Measurements from ENCODE around the gene CDC42EP5.
"Not testable (repeated sequence)": the region's sequence is repeated elsewhere in the genome, so short reads cannot be mapped to it uniquely, and the experiment has no call there.

Gene CDC42EP5

DNA sequence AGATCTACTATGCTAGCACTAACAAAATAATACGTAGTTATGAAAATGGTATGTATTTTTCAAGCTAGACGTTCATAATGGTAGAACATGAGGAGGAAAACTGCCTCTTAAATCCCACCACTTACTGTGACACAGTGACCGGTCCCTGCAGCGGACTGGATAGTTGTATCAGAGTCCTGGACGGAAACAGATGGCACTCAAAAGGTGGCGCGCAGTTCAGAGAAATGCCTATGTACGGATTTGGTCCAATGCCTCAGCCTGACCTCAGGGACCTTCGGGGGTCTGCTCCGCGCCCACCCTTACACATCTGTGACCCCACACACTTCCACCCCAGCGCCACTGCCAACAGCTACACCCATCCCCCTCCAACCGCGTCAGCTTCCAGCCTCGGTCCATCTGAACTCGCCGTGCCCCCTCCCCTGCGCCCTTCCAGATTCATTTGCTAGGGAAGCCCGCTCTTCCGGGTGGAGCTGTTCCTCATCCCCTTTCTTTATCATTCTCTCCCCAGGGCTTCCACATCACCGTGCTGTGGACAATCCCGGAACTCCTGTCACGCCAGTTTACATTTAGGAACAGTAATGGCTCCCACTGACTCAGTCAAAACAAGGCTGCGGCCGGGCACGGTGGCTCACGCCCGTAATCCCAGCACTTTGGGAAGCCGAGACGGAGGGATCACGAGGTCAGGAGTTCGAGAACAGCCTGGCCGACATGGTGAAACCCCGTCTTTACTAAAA is 24.9 kb downstream of the CDC42EP5 start:
- DNase-seq (ENCODE audit: low spot score) = peak; percentile 21

DNA sequence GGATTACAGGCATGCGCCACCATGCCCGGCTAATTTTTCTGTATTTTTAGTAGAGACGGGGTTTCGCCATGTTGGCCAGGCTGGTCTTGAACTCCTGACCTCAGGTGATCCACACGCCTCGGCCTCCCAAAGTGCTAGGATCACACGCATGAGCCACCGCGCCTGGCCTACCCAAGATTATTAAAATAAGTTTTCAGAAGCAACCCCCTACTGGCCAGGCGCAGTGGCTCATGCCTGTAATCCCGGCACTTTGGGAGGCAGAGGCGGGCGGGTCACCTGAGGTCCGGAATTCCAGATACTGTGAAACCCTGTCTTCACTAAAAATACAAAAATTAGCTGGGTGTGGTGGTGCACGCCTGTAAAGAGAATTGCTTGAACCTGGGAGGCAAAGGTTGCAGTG is 26.7 kb downstream of the CDC42EP5 start:
- DNase-seq (ENCODE audit: low spot score) = not testable (repeated sequence)

DNA sequence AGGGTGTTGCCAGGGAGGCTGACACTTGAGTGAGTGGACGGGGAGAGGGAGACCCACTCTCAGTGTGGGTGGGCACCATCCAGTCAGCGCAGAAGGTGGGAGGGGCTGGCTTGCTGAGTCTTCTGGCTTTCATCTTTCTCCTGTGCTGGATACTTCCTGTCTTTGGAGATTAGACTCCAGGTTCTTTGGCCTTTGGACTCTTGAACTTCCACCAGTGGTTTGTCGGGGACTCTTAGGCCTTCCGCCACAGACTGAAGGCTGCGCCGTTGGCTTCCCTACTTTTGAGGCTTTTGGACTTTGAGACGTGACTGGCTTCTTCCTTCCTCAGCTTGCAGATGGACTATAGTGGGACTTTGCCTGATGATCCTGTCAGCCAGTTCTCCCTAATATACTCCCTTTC is 28.4 kb downstream of the CDC42EP5 start:
- no peak for DNase-seq (ENCODE audit: low spot score)

DNA sequence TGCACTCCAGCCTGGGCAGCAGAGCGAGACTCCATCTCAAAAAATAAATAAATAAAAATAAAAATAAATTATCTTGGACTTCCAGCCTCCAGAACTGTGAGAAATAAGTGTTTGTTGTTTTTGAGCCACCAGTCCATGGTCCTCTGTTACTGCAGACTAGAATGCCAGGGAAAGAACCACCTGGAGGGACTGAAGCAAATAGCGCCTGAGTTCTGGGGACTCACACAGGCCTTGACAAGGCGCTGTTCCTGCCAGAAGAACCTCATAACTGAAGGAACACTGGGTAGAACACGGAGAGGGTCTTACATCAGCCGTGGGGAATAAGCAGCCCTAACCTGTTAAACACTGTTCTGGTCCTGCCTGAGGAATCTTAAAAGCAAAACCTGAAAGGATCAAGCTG is 32.5 kb downstream of the CDC42EP5 start:
- no peak for DNase-seq (ENCODE audit: low spot score)

DNA sequence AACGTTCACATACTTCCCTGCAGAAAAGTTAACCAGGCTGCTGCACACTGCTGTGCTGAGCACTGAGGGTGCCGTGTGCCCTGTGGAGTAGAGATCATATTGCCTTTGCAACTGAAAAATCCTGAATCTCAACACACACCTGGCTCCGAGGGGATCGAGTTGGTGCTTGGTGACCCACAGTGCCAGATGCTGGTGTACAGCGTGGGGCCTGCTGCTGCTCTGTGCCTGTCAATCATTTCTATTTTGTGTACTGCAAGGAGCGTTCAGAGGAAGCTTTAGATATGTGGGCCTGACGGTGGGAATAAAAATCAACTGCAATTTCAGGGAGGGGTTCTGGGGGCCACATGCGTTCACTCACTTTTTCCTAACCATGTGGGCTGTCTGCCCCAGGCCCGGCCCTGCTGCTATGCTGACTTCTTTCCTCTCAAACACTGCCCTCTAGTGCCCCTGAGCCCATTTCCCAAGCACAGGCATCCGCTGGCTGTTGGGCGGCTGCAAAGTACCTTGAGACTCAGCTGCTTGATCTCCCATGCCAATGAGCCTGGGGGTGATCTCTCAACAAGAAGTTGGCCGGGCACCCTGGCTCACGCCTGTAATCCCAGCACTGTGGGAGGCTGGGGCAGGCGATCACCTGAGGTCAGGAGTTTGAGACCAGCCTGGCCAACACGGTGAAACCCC is 33.8 kb downstream of the CDC42EP5 start:
- DNase-seq (ENCODE audit: low spot score) = no peak

DNA sequence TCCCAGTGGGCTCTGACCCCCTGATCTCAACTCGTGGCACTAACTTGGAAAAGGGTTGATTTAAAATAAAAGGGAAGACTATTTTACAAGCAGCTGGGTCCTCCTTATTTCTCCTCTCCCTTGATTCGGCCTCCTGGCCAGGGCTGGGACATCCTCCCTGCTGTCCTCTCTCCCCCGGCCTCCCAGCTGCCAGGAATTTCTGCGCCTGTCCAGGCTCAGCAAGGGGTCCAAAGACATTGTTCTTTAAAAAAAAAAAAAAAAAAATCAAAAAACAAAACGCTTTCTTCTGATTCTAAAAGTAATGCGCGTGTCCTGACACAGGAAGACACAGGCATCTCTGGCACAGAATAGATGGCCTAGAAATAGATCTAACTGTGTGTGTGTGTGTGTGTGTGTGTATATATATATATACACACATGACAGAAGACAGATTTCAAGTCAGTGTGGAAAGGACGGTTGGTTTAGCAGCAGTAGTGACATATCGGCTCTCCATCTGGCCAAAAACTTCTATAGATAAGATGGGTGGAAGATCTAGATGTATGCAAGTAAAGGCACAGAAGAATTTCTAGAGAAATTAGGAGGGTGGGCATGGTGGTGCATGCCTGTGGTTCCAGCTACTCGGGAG is 36.4 kb downstream of the CDC42EP5 start:
- no peak for DNase-seq (ENCODE audit: low spot score)

DNA sequence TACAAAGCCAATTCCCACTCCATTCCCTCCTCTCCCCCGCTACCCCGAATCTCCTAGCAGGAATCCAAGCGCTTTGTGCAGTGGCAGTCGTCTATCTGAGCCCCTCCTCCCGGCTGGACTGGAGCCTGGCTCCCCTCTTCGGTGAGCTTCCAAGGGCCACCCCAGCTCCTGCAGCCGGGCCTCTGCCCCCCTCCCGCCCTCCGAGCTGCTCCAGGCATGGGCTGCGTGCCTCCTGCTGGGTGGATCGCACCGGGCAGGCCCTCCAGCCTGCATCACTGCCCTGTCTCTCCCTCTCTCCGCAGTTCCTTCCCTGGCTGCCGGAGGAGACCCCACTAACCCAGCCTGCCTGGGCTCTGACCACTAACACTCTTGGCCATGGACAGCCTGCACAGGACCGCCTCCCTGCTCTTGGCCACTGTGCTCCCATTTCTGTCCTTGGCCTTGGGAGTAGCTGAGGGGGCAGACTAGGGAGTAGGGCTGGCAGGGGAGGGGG is 37.0 kb downstream of the CDC42EP5 start:
- DNase-seq (ENCODE audit: low spot score) = no peak

DNA sequence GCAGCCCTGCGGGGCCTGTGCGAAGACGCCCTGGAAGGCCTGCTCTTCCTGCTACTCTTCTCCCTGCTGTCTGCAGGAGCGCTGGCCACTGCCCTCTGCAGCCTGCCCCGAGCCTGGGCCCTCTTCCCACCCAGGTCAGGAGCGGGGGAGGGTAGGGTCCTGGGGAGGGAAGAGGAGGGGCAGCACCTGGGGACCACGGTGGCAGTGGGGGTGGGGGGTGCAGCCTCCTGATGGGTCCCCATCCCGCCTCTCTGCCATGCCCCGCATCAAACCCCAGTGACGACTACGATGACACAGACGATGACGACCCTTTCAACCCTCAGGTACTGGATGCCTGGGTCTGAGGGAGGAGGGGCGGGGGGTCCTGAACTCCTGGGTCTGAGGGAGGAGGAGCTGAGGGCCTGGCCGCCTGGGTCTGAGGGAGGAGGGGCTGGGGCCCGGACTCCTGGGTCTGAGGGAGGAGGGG is 37.5 kb downstream of the CDC42EP5 start:
- DNase-seq (ENCODE audit: low spot score) = no peak

DNA sequence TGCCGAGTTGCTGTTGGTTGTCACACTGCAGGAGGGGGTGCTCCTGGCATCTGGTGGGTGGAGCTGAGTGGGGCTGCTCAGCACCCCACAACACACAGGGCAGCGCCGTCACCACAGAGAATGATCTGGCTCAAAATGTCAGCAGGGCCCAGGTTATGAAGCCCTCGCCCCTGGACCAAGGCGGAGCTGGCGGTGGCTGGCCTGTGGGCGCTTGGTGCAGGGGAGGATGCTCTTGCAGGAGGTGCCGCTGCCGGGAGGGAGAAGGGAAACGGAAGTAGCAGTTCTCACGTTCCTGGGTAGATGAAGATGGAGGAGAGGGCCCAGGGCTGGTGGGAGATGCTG is 38.3 kb downstream of the CDC42EP5 start:
- DNase-seq (ENCODE audit: low spot score) = no peak

DNA sequence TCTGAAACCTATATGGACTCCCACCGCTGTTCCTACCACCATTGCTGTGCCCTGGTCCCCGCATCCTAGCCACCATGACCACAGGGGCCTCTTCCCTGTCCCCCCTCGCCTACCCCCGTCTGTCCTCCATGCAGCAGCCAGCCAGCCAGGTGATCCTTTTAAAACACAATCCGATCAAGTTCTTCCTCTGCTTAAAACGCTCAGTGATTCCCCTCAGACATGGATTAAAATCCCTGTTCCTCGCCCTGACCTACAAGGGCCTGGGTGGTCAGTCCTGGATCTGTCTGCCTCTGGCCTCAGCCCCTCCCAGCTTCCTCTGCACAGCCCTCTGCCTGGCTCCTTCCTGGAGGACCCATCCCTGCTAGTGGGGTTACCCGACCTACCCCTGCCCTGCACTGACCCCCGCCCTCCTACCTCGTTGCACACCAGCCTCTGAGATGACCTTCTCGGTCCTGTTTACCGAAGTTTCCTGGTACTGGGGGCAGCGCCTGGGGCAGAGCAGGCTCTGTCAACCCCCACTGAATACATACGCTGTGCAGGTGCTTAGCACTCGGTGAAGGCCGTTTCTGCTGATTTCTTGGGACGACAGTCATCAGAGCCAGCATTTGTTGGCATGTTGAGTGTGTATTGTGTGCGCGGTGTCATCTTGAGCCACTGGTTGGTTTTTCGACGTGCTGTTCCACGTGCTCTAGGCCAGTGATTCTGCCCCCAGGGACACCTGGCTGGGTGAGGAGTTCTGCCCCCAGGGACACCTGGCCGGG is 38.8 kb downstream of the CDC42EP5 start:
- DNase-seq (ENCODE audit: low spot score) = no peak

DNA sequence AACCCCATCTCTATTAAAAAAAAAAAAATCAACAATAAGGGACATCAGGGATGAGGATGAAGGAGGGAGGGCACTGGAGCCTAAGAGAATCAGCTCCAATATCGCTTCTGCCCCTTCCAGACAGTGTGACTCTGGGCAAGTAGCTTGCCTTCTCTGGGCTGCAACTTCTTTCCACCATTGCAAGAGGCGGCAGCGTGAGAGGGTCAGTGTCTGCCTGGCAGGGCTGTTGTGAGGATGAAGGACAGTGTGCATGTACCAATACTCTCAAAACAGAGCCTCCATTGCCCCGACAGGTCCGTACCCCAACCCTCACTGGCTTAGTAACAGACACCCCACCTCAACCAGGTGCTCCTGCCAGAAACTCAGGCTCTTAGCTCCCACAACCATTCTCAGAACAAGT is 39.4 kb downstream of the CDC42EP5 start:
- DNase-seq (ENCODE audit: low spot score) = no peak

DNA sequence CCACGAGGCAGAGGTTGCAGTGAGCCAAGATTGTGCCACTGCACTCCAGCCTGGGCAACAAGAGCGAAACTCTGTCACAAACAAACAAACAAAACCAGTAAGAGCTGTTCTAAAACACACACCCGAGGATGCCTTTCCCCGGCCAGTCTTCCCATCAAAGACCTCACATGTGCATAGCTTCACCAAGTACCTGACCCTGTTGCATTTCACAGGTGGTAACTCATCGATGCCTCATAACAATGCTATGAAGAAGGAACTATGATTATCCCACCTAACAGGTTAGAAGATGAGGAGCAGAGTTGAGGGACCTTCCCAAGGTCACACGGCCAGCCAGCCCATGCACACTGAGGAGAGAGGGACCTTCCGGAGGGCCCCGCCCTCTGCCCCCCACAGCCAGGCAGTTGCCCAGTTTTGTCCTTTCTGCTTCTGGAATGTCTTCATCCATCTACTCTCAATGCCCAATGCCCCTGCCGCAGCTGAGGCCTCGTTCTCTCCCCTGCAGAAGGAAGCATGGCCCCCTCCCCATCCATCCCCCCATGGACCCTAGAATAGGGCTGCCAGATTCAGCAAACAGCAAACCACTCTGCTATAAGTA is 40.9 kb downstream of the CDC42EP5 start:
- no peak for DNase-seq (ENCODE audit: low spot score)

DNA sequence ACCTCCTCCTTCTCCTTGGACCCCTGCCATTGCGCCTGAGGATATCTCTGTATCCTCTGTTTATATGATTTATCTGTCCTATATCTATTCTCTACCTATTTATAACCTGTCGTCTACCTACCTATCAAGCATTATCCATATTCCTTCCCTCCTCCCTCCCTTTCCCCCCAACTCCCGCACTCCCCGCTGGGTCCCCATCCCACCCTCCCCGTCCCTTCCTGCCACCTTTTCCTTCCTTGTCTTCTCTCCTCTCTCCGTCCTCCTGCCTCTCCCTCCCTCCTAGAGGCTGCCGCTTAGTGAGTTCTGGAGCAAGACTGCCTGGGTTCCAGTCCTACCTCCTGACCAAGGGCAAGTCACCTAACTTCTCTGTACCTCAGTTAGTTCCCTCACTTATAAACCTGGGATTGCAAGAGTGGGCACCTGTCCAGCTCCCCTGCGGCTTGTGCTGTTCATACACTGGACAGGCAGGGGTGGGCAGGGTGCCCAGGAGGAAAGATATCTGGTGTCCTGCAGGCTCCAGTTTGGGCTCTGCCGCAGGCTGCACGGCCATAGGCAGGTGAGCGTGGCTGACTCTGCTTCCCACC is 41.7 kb downstream of the CDC42EP5 start:
- DNase-seq (ENCODE audit: low spot score) = no peak

DNA sequence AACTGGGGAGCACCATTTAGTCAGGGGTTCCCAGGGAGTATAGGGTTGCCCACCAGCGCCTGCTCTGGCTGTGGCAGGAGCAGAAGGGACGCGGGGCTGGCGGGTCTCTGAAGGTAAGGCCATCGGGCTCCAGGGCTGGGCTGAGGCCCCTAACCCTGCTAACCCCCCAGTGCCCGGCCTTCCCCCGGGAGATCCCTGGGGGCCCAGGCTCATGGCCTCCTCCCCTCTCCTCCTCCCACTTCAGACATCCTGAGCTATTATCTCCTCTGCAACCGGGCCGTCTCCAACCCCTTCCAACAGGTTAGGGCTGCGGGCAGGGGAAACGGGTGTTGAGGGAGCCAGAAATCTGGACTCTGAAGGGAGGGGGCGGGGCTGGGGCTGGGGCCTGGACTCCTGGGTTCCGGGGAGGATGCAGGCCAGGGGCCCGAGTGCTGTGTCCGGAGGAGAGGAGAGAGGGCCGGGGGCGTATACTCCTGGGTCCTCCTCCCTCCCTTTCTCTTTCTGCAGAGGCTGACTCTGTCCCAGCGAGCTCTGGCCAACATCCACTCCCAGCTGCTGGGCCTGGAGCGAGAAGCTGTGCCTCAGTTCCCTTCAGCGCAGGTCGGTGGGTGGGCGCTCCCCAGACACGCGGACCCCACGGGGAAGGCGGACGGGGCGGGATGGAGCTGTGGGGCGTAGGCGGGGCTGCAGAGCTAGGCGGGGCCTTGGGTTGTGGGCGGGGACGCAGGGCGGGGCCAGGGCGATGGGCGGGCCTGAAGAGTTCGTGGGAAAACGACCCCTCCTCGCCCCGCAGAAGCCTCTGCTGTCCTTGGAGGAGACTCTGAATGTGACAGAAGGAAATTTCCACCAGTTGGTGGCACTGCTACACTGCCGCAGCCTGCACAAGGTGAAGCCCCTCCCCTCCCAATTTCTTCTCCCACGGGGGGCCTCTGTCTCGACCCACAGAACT is 42.5 kb downstream of the CDC42EP5 start:
- DNase-seq (ENCODE audit: low spot score) = peak; percentile 13

DNA sequence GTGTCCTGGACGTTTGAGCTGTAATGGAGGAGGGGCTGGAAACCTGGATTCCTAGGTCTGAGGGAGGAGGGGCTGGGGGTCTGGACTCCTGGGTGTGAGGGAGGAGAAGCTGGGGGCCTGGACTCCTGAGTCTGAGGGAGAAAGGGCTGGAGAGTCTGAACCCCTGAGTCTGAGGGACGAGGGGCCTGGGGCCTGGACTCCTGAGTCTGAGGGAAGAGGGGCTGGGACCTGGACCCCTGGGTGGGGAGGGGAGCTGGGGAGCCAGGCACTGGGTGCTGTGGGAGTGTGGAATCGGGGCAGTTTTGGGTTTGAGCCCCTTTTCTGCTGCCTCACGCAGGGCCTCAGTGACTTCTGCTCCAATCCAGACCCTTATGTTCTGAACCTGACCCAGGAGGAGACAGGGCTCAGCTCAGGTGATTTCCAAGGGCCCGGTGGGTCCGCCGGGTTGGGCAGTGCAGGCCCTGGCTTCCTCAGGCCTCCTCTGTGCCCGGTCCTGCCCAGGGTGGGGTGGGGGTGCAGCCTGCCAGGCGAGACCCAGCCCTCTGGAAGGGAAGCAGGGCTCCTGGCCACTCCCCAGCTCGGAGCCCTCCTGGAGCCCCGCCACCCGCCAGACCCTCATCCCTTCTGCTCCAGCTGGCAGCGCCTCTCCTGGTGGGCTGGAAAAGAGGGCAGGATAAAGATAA is 43.4 kb downstream of the CDC42EP5 start:
- DNase-seq (ENCODE audit: low spot score) = no peak

DNA sequence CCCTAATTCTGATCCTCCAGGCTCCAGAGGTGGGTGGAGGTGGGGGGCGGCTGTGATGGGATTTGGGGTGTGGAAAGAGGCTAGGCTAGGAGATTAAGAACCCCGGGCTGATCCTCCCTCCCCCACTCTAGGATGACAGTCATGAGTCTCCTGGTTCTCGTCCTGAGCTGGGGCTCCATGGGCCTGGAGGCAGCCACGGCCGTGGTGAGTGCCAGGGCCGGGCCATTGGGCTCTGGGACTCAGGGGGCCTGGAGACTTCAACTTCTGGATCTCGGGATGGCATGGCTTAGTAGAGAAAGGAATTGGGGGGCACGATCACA is 44.0 kb downstream of the CDC42EP5 start:
- no peak for DNase-seq (ENCODE audit: low spot score)

DNA sequence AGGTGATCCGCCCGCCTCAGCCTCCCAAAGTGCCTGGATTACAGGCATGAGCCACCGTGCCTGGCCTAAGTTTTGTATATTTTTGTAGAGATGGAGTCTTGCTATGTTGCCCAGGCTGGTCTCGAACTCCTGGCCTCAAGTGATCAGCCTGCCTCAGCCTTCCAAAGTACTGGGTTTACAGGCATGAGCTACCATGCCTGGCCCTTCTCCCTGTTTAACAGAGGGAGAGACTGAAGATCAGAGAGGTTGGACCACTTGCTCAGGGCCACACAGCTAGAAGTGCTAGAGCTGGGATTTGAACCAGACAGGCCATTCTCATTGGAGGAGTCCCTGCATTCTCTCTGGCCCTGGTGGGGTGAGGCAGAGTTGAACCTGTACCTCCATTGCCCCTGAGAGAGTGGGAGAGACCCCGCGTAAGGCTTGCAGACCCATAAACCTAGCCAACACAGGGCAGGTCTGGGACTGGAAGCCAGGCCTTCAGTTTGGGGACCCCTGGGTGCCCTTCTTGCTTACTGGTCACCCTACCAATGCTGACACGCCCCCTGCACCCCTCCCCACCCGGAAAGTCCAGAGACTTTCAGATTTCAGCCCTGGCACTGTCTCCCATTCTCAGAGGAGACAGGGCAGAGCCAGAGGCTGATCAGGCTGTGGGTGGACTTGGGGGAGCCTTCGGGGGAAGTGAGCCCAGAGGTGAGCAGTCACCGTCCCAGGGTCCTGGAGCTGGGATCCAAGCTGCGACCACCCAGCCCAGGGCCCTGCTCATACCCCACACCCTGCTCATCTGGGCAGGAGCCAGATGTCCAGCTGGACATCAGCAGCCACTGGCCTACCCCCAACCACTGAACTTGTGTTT is 44.5 kb downstream of the CDC42EP5 start:
- DNase-seq (ENCODE audit: low spot score) = no peak

DNA sequence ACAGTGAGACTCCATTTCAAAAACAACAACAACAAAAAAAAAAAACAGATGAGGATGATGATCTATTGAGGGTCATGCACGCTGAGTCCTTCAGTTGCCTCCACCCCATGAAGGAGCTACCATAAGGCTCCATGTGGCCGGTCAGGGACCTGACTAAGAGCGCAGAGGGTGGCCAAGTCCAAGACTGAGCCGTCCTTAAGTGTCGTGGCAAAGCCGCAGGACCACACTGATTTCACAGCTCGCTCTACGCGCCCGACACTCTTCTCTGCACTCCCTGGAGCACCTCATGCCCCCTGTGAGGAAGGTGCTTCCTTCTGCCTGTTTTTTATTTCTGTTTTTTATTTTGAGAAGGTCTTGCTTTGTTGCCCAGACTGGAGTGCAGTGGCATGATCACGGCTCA is 45.5 kb downstream of the CDC42EP5 start:
- no peak for DNase-seq (ENCODE audit: low spot score)

DNA sequence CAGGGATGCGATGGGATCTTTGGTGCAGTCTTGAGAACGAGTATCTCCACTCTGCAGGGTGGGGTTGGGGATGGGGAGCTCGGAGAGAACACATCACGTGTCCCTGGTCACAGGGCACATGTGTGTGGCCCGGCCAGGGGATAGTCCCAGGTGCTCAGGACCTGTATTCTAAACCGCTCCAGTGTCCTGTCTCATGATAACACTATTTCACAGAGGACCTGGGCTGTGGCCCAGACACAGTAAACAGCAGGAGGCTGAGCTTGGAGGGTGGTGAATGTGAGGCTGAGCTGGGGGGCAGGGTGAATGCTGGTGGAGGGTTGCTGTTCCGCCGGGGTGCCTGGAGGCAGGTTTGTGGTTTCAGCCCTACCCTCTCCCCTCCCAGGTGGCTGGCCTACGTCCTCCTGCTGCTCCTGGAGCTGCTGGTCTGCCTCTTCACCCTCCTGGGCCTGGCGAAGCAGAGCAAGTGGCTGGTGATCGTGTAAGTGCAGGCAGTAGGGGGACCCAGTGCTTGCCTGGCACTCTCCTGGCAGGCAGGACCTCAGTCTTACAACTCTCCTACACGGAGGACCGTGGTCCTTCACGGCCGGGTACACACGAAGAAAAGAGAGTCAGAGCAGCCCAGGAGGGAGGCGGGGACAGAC is 46.7 kb downstream of the CDC42EP5 start:
- no peak for DNase-seq (ENCODE audit: low spot score)
